Sigmoid colon (tissue), 7 donors: Measurements from ENCODE around the gene TRAF3. TPM values are rescaled to one million over a fixed set of nuclear protein-coding genes. Genes with fewer than 3 reads are reported as not detected.

ENCODE experiments used
- DNase-seq: peaks from one replicate; pipeline ENCODE4 v3.0.0-alpha.2; 2019
- H3K27ac ChIP-seq, 4 donors: fragments of 200-600 bp; sonication (generic); one replicate each; pipeline ENCODE4 v1.5.1; 2016 to 2019; ENCODE audit warnings: mild to moderate bottlenecking in 1 of 4
- H3K27me3 ChIP-seq, 3 donors: fragments of 200-600 bp; sonication (generic); one replicate each; pipeline ENCODE4 v1.5.1; 2019; ENCODE audit warnings: mild to moderate bottlenecking in 1 of 3
- H3K36me3 ChIP-seq, 4 donors: fragments of 200-600 bp; sonication (generic); one replicate each; pipeline ENCODE4 v1.5.1; 2016 to 2019
- H3K4me1 ChIP-seq, 4 donors: fragments of 200-600 bp; sonication (generic); one replicate each; pipeline ENCODE4 v1.5.1; 2017 to 2019
- H3K4me3 ChIP-seq, 4 donors: fragments of 200-600 bp; sonication (generic); one replicate each; pipeline ENCODE4 v1.5.1; 2017 to 2019; ENCODE audit warnings: mild to moderate bottlenecking in 2 of 4, moderate library complexity in 1 of 4
- H3K9me3 ChIP-seq, 4 donors: fragments of 200-600 bp in 3 of 4; sonication (generic) in 3 of 4; one replicate each; pipeline versions ENCODE4 v1.5.1 to v1.6.1; 2013 to 2019
- CTCF ChIP-seq, 4 experiments: fragments of 450-650 bp in 3 of 4; fragments of 200-600 bp in 1 of 4; IDR thresholded peaks; one replicate each; pipeline ENCODE4 v1.5.1; 2016 to 2019; ENCODE audit warnings: antibody characterized with exemption in 4 of 4, mild to moderate bottlenecking in 3 of 4, moderate library complexity in 2 of 4
- EP300 ChIP-seq, 4 donors: sonication (generic); formaldehyde crosslinking; IDR thresholded peaks; one replicate each; pipeline ENCODE4 v1.6.1; 2017; ENCODE audit warnings: antibody characterized with exemption in 4 of 4
- POLR2A ChIP-seq, 2 donors: fragments of 450-650 bp; IDR thresholded peaks; one replicate each; pipeline ENCODE4 v1.6.1; 2016; ENCODE audit warnings: antibody characterized with exemption in 2 of 2, mild to moderate bottlenecking in 2 of 2, moderate library complexity in 2 of 2
- POLR2AphosphoS5 ChIP-seq, 4 donors: sonication (generic); formaldehyde crosslinking; IDR thresholded peaks; one replicate each; pipeline ENCODE4 v1.6.1; 2017; ENCODE audit warnings: antibody characterized with exemption in 4 of 4
- whole genome bisulfite sequencing, 2 donors: extraction: QIAGEN DNeasy Blood & Tissue Kit; methylation state at CpG; one replicate each; pipeline ENCODE4 v1.1.7; 2013; 5-methylcytosine and 5-hydroxymethylcytosine counted together
- intact Hi-C: fragments of 100-400 bp; cut with DNase I; formaldehyde crosslinking; loops from one replicate; pipeline ENCODE4 v1.15.1; 2023
- polyA plus RNA-seq, 3 donors: library from polyadenylated mRNA; stranded (reverse); fragments of 200-250 nt; gene quantifications; one replicate each; pipeline ENCODE4 v1.2.3, GENCODE V29; 2013
- total RNA-seq, 4 donors: library from RNA; depleted of rRNA; stranded (reverse); fragments of >200 nt; gene quantifications; one replicate each; pipeline ENCODE4 v1.1.0, GENCODE V29; 2016
- donor health status: healthy with polysubstance abuse.
- donor health status: Bipolar disorder and iron deficiency.
- donor health status: healthy.

TRAF3 gene
- total and polyA plus RNA-seq, 7 donors, result 9.5 to 18.6 (median 12.3) TPM

GRCh38 chr14:102772781-102773570 is 4.3 kb upstream of the TRAF3 start:
- TF ChIP-seq EP300 (IDR thresholded peaks at IDR 0.05), result no peak
- no peak for TF ChIP-seq POLR2A (IDR thresholded peaks at IDR 0.05)
- no peak for TF ChIP-seq POLR2AphosphoS5 (IDR thresholded peaks at IDR 0.05)
- TF ChIP-seq CTCF (IDR thresholded peaks at IDR 0.05), result no peak

GRCh38 chr14:102774391-102775153 is 2.7 kb upstream of the TRAF3 start:
- Histone ChIP-seq H3K27ac (peak overlapping the region in 3 of 4 donors; percentile 46 to 82 (median 81)), H3K36me3 (no peaks in the 10 kb centered on the region), H3K27me3 (peaks cover 0 to 7% (median 0%) of the 10 kb centered on the region in 3 donors), H3K4me3 (no peak overlapping the region), H3K4me1 (peaks cover 0 to 31% (median 11%) of the 10 kb centered on the region in 4 donors), H3K9me3 (no peaks in the 10 kb centered on the region)
- intact Hi-C loops, result loop anchor here (5.0 to 10.0 kb wide), 4 partner anchors 80 to 252 kb away; no protein-coding TSS in a partner anchor
- 33 to 44% methylated on average over 10 of the region's 10 CpGs for WGBS, 2 donors
- TF ChIP-seq CTCF (IDR thresholded peaks at IDR 0.05), result peak; percentile 44 to 78 (median 68)
- no peak for TF ChIP-seq EP300 (IDR thresholded peaks at IDR 0.05)
- TF ChIP-seq POLR2AphosphoS5 (IDR thresholded peaks at IDR 0.05), result no peak
- no peak for TF ChIP-seq POLR2A (IDR thresholded peaks at IDR 0.05)
- DNase-seq, result no peak

More at GRCh38 chr14:102772781-102773570, 4.3 kb upstream of the TRAF3 start:
- 78 to 85% methylated on average over 22 of the region's 22 CpGs for WGBS, 2 donors
- peaks cover 0 to 15% (median 2%) of the 10 kb centered on the region in 4 donors for H3K4me1 ChIP-seq
- peaks cover 0 to 7% (median 0%) of the 10 kb centered on the region in 3 donors for H3K27me3 ChIP-seq
- H3K36me3 ChIP-seq, result no peaks in the 10 kb centered on the region
- H3K27ac ChIP-seq, result no peak overlapping the region
- H3K9me3 ChIP-seq, result no peaks in the 10 kb centered on the region
- no peak for DNase-seq
- intact Hi-C loops, result loop anchor here (10.0 kb wide), 1 partner anchor 82 kb away; no protein-coding TSS in a partner anchor
- no peak overlapping the region for H3K4me3 ChIP-seq

GRCh38 chr14:102775855-102776760 is 1.1 kb upstream of the TRAF3 start:
- intact Hi-C loops, result loop anchor here (5.0 to 10.0 kb wide), 4 partner anchors 79 to 254 kb away; no protein-coding TSS in a partner anchor
- Histone ChIP-seq H3K4me3 (peak overlapping the region in 2 of 4 donors; percentile 86 to 92), H3K36me3 (no peaks in the 10 kb centered on the region), H3K9me3 (no peaks in the 10 kb centered on the region), H3K27ac (peak overlapping the region; percentile 73 to 82 (median 79)), H3K4me1 (peaks cover 0 to 35% (median 11%) of the 10 kb centered on the region in 4 donors), H3K27me3 (no peaks in the 10 kb centered on the region)
- WGBS, 2 donors, result 88 to 90% methylated on average over 22 of the region's 22 CpGs
- no peak for TF ChIP-seq CTCF (IDR thresholded peaks at IDR 0.05)
- no peak for TF ChIP-seq POLR2AphosphoS5 (IDR thresholded peaks at IDR 0.05)
- no peak for DNase-seq

DNA sequence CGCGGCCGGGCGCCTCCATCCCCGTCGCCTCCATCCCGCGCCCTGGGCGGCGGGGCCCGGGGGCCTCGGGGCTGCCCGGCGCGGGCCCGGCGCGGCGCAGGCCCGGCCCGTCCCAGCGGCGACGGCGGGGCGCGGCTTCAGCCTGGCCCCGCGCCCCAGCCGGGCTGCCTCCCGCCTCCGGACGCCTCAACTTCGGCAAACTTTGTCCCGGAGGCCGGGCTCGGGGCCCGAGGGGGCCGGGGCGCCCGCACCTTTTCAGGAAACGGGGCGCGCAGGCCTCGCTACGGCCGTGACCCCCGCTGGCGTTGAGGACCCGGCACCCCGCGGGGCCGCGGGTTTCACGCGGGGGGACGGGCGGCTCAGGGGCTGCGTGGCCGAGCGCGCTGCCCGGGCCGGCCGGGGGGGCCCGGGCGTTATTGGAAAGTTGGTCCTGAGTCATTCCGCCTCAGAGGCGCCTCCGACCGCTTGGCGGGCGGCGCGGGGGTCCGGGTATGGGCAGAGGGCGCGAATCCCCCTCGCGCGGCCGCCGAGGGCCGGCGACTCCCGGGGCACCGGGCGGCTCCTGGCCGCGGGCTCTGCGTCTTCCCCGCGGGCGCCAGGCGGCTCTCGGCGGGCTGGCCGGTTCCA is 575 bp downstream of the TRAF3 start:
- peak overlapping the region; percentile 39 to 92 (median 80) for H3K4me3 ChIP-seq
- H3K36me3 ChIP-seq, result no peaks in the 10 kb centered on the region
- no peaks in the 10 kb centered on the region for H3K27me3 ChIP-seq
- peaks cover 0 to 35% (median 11%) of the 10 kb centered on the region in 4 donors for H3K4me1 ChIP-seq
- intact Hi-C loops, result loop anchor here (5.0 to 10.0 kb wide), 4 partner anchors 77 to 256 kb away; no protein-coding TSS in a partner anchor
- H3K9me3 ChIP-seq, result no peaks in the 10 kb centered on the region
- DNase-seq, result no peak
- peak overlapping the region; percentile 86 to 95 (median 90) for H3K27ac ChIP-seq
- WGBS, 2 donors, result 1% methylated on average over 98 of the region's 98 CpGs
- no peak for TF ChIP-seq CTCF (IDR thresholded peaks at IDR 0.05)
- no peak for TF ChIP-seq POLR2A (IDR thresholded peaks at IDR 0.05)
- no peak for TF ChIP-seq EP300 (IDR thresholded peaks at IDR 0.05)
- TF ChIP-seq POLR2AphosphoS5 (IDR thresholded peaks at IDR 0.05), result no peak
